Loucy (cell line): Measurements from ENCODE around the gene POLD3.
A peak's percentile ranks its signal among the peaks of the same experiment; 100 is the strongest.

Source experiments
- H2AFZ ChIP-seq: fragments of 200-600 bp; sonication (generic); 2 replicates; pipeline ENCODE4 v1.6.0; 2016; ENCODE audit warnings: antibody characterized with exemption, mild to moderate bottlenecking, low read length, moderate library complexity
- H3F3A ChIP-seq: fragments of 200-600 bp; 2 replicates; pipeline ENCODE4 v1.6.0; 2016; ENCODE audit warnings: antibody characterized with exemption, low read depth, mild to moderate bottlenecking
- H3K27me3 ChIP-seq: fragments of 200-600 bp; sonication (generic); 2 replicates; pipeline ENCODE4 v1.6.1; 2014; ENCODE audit warnings: low read length, mild to moderate bottlenecking; ENCODE audit not compliant: insufficient read depth, poor library complexity, severe bottlenecking
- H3K36me3 ChIP-seq: fragments of 200-600 bp; sonication (generic); 2 replicates; pipeline ENCODE4 v1.6.1; 2016; ENCODE audit warnings: low read length; ENCODE audit not compliant: insufficient read depth
- H3K4me1 ChIP-seq: fragments of 200-600 bp; sonication (generic); 2 replicates; pipeline ENCODE4 v1.5.1; 2014; ENCODE audit warnings: low read length, mild to moderate bottlenecking; ENCODE audit not compliant: insufficient read depth, poor library complexity, severe bottlenecking
- H3K4me2 ChIP-seq: fragments of 200-600 bp; sonication (generic); 2 replicates; pipeline ENCODE4 v1.6.0; 2014; ENCODE audit warnings: antibody characterized with exemption, low read length, low read depth, mild to moderate bottlenecking; ENCODE audit not compliant: poor library complexity, severe bottlenecking
- H3K4me3 ChIP-seq: fragments of 200-600 bp; sonication (generic); 2 replicates; pipeline ENCODE4 v1.5.1; 2014; ENCODE audit warnings: low read length, mild to moderate bottlenecking, mixed read lengths; ENCODE audit not compliant: poor library complexity, severe bottlenecking
- H3K79me2 ChIP-seq: fragments of 200-600 bp; sonication (generic); 2 replicates; pipeline ENCODE4 v1.6.1; 2014; ENCODE audit warnings: low read length; ENCODE audit not compliant: insufficient read depth
- H3K9ac ChIP-seq: fragments of 200-600 bp; sonication (generic); 2 replicates; pipeline ENCODE4 v1.6.0; 2014; ENCODE audit warnings: mild to moderate bottlenecking, low read depth, low read length, moderate library complexity; ENCODE audit not compliant: poor library complexity, severe bottlenecking
- H3K9me2 ChIP-seq: fragments of 200-600 bp; sonication (generic); replicated peaks from 2 replicates; pipeline ENCODE4 v1.6.1; 2016; ENCODE audit warnings: low read depth, low read length, mixed read lengths
- H3K9me3 ChIP-seq: fragments of 200-600 bp; sonication (generic); 2 replicates; pipeline ENCODE4 v1.6.1; 2014; ENCODE audit warnings: mild to moderate bottlenecking, antibody characterized with exemption, low read length, low read depth; ENCODE audit not compliant: insufficient read depth
- H4K20me1 ChIP-seq: fragments of 200-600 bp; sonication (generic); 2 replicates; pipeline ENCODE4 v1.6.0; 2014; ENCODE audit warnings: antibody characterized with exemption, low read length, mild to moderate bottlenecking; ENCODE audit not compliant: insufficient read depth, poor library complexity, severe bottlenecking
- CTCF ChIP-seq: fragments of 200-600 bp; sonication (generic); conservative IDR thresholded peaks from 2 replicates; pipeline ENCODE4 v1.5.1; 2014; ENCODE audit warnings: mild to moderate bottlenecking, antibody characterized with exemption, low read length
- EZH2phosphoT487 ChIP-seq: fragments of 200-600 bp; IDR thresholded peaks from 2 replicates; pipeline ENCODE4 v1.6.1; 2018; ENCODE audit warnings: antibody characterized with exemption, mild to moderate bottlenecking, moderate library complexity, borderline replicate concordance

The POLD3 gene

GRCh38 chr11:74593463-74593862, 1.1 kb downstream of the POLD3 start:
- Histone ChIP-seq H3K4me1 (peaks cover 19% of the 10 kb centered on the region), H3K36me3 (peaks cover 15% of the 10 kb centered on the region; the same call in 1 of the 2 replicates), H3K4me3 (peak overlapping the region; percentile 100), H3K9me3 (no peaks in the 10 kb centered on the region), H4K20me1 (peaks cover 12% of the 10 kb centered on the region), H3K27me3 (no peaks in the 10 kb centered on the region), H3K79me2 (peaks cover 31% of the 10 kb centered on the region), H2AFZ (peak overlapping the region; percentile 98), H3K9ac (peak overlapping the region; percentile 88), H3K9me2 (no peaks in the 10 kb centered on the region), H3F3A (no peaks in the 10 kb centered on the region), H3K4me2 (peak overlapping the region; percentile 96)
- TF ChIP-seq CTCF (no peak), EZH2phosphoT487 (no peak)

GRCh38 chr11:74602637-74603556, 10.5 kb downstream of the POLD3 start:
- Histone ChIP-seq H3K9me2 (no peaks in the 10 kb centered on the region), H3K79me2 (no peaks in the 10 kb centered on the region), H3K36me3 (peaks cover 10% of the 10 kb centered on the region; the same call in 1 of the 2 replicates), H2AFZ (no peak overlapping the region), H3K9ac (no peak overlapping the region), H3K27me3 (no peaks in the 10 kb centered on the region), H3K4me3 (no peak overlapping the region), H3K9me3 (no peaks in the 10 kb centered on the region), H3K4me1 (no peaks in the 10 kb centered on the region), H3K4me2 (no peak overlapping the region), H4K20me1 (no peaks in the 10 kb centered on the region), H3F3A (no peaks in the 10 kb centered on the region)
- TF ChIP-seq EZH2phosphoT487, result no peak
- TF ChIP-seq CTCF, result no peak

- TF ChIP-seq EZH2phosphoT487, result no peak
- no peak for TF ChIP-seq CTCF
- no peaks in the 10 kb centered on the region for H3K79me2 ChIP-seq
- H3K36me3 ChIP-seq, result peaks cover 10% of the 10 kb centered on the region; the same call in 1 of the 2 replicates
Measured at GRCh38 chr11:74603845-74604244, 11.5 kb downstream of the POLD3 start.

More at GRCh38 chr11:74603845-74604244, 11.5 kb downstream of the POLD3 start:
- H3K9ac ChIP-seq, result no peak overlapping the region
- no peaks in the 10 kb centered on the region for H3K9me2 ChIP-seq
- H4K20me1 ChIP-seq, result no peaks in the 10 kb centered on the region
- no peak overlapping the region for H3K4me2 ChIP-seq
- no peaks in the 10 kb centered on the region for H3K9me3 ChIP-seq
- H3F3A ChIP-seq, result no peaks in the 10 kb centered on the region
- no peaks in the 10 kb centered on the region for H3K27me3 ChIP-seq
- no peak overlapping the region for H3K4me3 ChIP-seq
- H3K4me1 ChIP-seq, result no peaks in the 10 kb centered on the region
- H2AFZ ChIP-seq, result no peak overlapping the region
